Ishikawa (cell line): ENCODE results near the gene NUMB.

Experiments used
- CEBPB ChIP-seq: IDR thresholded peaks from 2 replicates; pipeline ENCODE4 v1.6.1; 2012
- CREB1 ChIP-seq: IDR thresholded peaks from 2 replicates; pipeline ENCODE4 v1.6.1; 2012; ENCODE audit warnings: low read depth
- EGR1 ChIP-seq: IDR thresholded peaks from 2 replicates; pipeline ENCODE4 v1.6.1; 2012
- EP300 ChIP-seq: IDR thresholded peaks from 2 replicates; pipeline ENCODE4 v1.6.1; 2012; ENCODE audit warnings: borderline replicate concordance
- FOXM1 ChIP-seq: IDR thresholded peaks from 2 replicates; pipeline ENCODE4 v1.6.1; 2012; ENCODE audit warnings: low read depth, borderline replicate concordance
- MAX ChIP-seq: IDR thresholded peaks from 2 replicates; pipeline ENCODE4 v1.6.1; 2012
- NFIC ChIP-seq: IDR thresholded peaks from 2 replicates; pipeline ENCODE4 v1.6.1; 2012
- RAD21 ChIP-seq: IDR thresholded peaks from 2 replicates; pipeline ENCODE4 v1.6.1; 2012; ENCODE audit warnings: low read depth
- REST ChIP-seq: IDR thresholded peaks from 2 replicates; pipeline ENCODE4 v1.6.1; 2012; ENCODE audit warnings: low read depth, mild to moderate bottlenecking
- TAF1 ChIP-seq: IDR thresholded peaks from 2 replicates; pipeline ENCODE4 v1.6.1; 2012; ENCODE audit warnings: low read depth, mild to moderate bottlenecking
- TCF12 ChIP-seq: IDR thresholded peaks from 2 replicates; pipeline ENCODE4 v1.6.1; 2012; ENCODE audit warnings: low read depth
- TEAD4 ChIP-seq: IDR thresholded peaks from 2 replicates; pipeline ENCODE4 v1.6.1; 2012
- USF1 ChIP-seq: IDR thresholded peaks from 2 replicates; pipeline ENCODE4 v1.6.1; 2012
- YY1 ChIP-seq: IDR thresholded peaks from 2 replicates; pipeline ENCODE4 v1.6.1; 2012; ENCODE audit warnings: low read depth
- ZBTB7A ChIP-seq: IDR thresholded peaks from 2 replicates; pipeline ENCODE4 v1.6.1; 2012; ENCODE audit warnings: low read depth

NUMB gene

GRCh38 chr14:73392329-73393257 is 65.8 kb downstream of the NUMB start:
- TF ChIP-seq FOXM1 = no peak
- no peak for TF ChIP-seq EGR1
- no peak for TF ChIP-seq CREB1
- no peak for TF ChIP-seq CEBPB
- no peak for TF ChIP-seq USF1
- no peak for TF ChIP-seq MAX
- no peak for TF ChIP-seq TAF1
- no peak for TF ChIP-seq RAD21
- TF ChIP-seq EP300 = no peak
- TF ChIP-seq TEAD4 = no peak
- TF ChIP-seq YY1 = no peak
- TF ChIP-seq REST = no peak
- TF ChIP-seq NFIC = no peak
- no peak for TF ChIP-seq TCF12
- no peak for TF ChIP-seq ZBTB7A

GRCh38 chr14:73386342-73386741 is 72.0 kb downstream of the NUMB start:
- TF ChIP-seq CREB1 (no peak), TCF12 (no peak), TEAD4 (no peak), FOXM1 (no peak), ZBTB7A (no peak), NFIC (no peak), USF1 (no peak), EGR1 (no peak), RAD21 (no peak), REST (no peak), CEBPB (no peak), EP300 (no peak)

- TF ChIP-seq EGR1 (no peak), USF1 (no peak), CREB1 (no peak), TEAD4 (no peak), MAX (no peak), TCF12 (no peak), NFIC (no peak), TAF1 (no peak), CEBPB (no peak), FOXM1 (no peak), RAD21 (no peak)
These were observed 75.0 kb downstream of the NUMB start for GRCh38 chr14:73383356-73383755.

- no peak for TF ChIP-seq TCF12
- no peak for TF ChIP-seq NFIC
- no peak for TF ChIP-seq EP300
- TF ChIP-seq REST = no peak
- no peak for TF ChIP-seq CREB1
- TF ChIP-seq EGR1 = no peak
- TF ChIP-seq ZBTB7A = no peak
These were observed 76.8 kb downstream of the NUMB start for GRCh38 chr14:73381380-73382013.
